Measurements from ENCODE around the gene CSNK2A1.

DNA sequence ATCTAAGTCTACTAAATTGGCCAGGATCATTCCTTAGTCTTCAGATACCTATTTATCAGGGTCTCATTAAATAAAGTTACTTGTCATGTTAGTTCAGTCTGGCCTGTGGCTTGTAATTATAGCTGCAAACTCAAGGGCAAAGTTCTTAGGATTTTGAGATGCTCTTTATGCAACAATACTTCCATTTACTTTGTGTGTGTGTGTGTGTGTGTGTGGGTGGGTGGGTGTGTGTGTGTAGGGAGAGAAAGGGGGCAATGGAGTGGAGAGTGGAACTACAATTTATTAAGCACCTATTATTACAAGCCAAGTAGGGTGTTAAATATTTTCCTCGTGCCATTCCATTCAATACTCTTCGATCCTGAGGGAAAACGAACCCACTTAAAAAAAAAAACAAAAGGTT is 63.5 kb downstream of the CSNK2A1 start:
- no peak for TF ChIP-seq EZH2 (optimal IDR thresholded peaks at IDR 0.05; ENCODE audit: low read depth, low read length)
- TF ChIP-seq, protein P1, sequence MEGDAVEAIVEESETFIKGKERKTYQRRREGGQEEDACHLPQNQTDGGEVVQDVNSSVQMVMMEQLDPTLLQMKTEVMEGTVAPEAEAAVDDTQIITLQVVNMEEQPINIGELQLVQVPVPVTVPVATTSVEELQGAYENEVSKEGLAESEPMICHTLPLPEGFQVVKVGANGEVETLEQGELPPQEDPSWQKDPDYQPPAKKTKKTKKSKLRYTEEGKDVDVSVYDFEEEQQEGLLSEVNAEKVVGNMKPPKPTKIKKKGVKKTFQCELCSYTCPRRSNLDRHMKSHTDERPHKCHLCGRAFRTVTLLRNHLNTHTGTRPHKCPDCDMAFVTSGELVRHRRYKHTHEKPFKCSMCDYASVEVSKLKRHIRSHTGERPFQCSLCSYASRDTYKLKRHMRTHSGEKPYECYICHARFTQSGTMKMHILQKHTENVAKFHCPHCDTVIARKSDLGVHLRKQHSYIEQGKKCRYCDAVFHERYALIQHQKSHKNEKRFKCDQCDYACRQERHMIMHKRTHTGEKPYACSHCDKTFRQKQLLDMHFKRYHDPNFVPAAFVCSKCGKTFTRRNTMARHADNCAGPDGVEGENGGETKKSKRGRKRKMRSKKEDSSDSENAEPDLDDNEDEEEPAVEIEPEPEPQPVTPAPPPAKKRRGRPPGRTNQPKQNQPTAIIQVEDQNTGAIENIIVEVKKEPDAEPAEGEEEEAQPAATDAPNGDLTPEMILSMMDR (IDR thresholded peaks at IDR 0.05; ENCODE audit: low read length), result no peak
- TF ChIP-seq EZH2phosphoT487 (IDR thresholded peaks at IDR 0.05; ENCODE audit: low read length), result no peak

Data from MM.1S (cell line).